ENCODE data around the gene HEATR5B.

DNA sequence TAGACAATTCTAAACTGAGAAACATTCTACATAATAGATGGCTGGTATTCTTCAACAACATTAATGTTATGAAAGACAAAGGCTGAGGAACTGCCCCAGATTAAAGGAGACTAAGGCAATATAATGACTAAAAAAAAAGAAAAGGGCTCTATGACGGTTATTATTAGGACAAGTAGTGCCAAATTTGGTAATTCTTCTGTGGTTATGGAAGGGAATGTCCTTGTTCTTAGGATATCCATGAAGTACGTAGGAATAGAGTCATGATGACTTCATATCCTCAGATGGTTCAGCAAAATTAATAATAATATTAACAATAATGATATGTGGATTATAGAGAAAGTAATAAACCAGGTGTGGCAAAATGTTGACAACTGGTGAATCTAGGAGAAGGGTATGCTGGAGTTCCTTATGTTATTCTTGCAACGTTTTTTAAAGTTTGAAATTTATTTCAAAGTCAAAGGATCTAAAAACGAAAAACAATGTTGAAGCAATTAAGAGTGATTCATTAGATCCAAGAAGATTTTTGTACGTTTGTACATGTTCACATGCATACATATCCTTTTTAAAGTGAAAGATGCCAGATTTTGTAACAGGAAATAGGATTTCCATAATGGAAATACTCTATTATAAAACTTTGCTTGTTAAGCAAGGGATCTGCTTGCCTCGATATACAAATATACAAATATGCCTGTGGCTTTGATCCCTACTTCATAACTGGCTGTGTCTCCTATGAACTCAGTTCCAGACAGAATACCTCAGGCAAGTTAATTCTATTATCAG lies 90.1 kb downstream of the HEATR5B start:
- no peak for TF ChIP-seq EZH2phosphoT487 (IDR thresholded peaks at IDR 0.05; ENCODE audit: low read length)
- no peak for TF ChIP-seq CTCF (IDR thresholded peaks at IDR 0.05; ENCODE audit: low read length)
